LNCaP clone FGC (cell line): Measurements from ENCODE around the gene DAPK1.

ENCODE experiments used
- DNase-seq: peaks from one replicate; pipeline ENCODE4 v3.0.0-alpha.2; 2011; ENCODE audit warnings: low read depth
- H3K4me3 ChIP-seq: 2 replicates; pipeline ENCODE4 v1.5.1; 2011; ENCODE audit warnings: mild to moderate bottlenecking, low read depth, low read length, control low read depth
- CTCF ChIP-seq: IDR thresholded peaks from 2 replicates; pipeline ENCODE4 v1.5.1; 2012; ENCODE audit warnings: mild to moderate bottlenecking; ENCODE audit not compliant: control insufficient read depth, insufficient read depth; ENCODE audit errors: extremely low read depth

The DAPK1 gene

DNA sequence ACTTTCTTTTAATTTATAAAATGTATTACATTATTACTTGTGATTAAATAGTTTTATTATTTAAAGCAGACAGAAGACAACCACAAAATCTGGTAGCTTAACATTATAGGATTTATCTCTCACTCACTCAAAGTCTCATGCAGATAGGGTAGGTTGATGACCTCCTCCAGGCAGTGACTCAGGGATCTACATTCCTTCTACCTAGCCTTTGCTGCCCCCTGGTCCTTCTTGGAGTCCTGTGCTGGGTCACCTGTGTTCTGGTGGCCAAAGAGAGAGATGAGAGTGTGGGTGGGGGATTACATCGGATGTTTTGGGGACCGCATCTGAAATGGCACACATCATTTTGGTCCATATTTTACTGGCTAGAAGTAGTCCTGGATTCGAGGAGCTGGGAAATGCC, 132.6 kb downstream of the DAPK1 start:
- TF ChIP-seq CTCF: no peak
- no peak for DNase-seq
- no peak overlapping the region for H3K4me3 ChIP-seq

GRCh38 chr9:87630846-87631245, 133.2 kb downstream of the DAPK1 start:
- no peak for TF ChIP-seq CTCF
- no peak for DNase-seq
- no peak overlapping the region for H3K4me3 ChIP-seq

DNA sequence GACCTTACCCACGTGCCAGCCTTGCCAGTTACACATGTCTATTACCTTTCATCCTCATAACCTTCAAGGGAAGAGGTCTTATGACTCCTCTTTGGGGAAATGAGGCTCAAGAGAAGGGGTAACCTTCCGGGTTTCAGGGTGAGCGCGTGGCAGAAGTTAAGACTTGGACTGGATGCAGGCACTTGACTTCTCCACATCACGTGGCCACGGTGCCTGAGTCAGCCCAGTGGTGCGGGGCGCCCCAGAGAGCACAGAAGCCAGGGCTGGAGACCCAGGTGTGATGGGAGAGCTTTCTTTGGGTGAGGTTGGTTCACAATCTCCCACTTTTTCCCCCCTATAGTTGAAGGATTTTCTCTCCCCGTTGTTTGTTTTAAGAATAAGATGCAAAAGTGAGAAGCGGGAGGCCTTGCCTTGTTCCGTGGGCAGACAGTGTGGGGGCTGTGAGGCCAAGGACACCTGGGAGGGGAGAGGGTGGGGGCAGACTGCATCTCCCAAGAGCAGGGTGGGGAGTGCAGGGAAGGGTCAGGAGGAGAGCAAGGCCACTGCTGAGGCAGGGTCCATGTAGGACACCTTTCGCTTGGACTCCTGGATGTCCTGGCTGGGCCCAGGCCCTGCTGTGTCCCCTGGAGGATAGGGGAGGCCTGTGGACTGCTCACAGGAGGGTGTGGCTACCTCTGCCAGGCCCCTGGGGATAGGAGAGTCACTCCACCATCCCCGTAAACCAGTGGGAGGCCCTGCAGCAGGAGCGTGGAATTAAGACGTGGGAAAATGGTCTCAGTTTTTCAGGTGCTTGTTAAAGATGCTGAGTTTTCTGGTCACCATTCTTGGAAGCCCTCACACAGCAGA, 138.2 kb downstream of the DAPK1 start:
- DNase-seq: no peak
- TF ChIP-seq CTCF: no peak

GRCh38 chr9:87638292-87638691, 140.6 kb downstream of the DAPK1 start:
- H3K4me3 ChIP-seq: no peak overlapping the region
- TF ChIP-seq CTCF: no peak
- no peak for DNase-seq

More for the DNA sequence above, 138.2 kb downstream of the DAPK1 start:
- H3K4me3 ChIP-seq: no peak overlapping the region

GRCh38 chr9:87639949-87640348, 142.3 kb downstream of the DAPK1 start:
- no peak for TF ChIP-seq CTCF
- DNase-seq: no peak
- no peak overlapping the region for H3K4me3 ChIP-seq

- TF ChIP-seq CTCF: no peak
- DNase-seq: peak; percentile 23
- H3K4me3 ChIP-seq: no peak overlapping the region
Observed at GRCh38 chr9:87640385-87640795, 142.7 kb downstream of the DAPK1 start.

DNA sequence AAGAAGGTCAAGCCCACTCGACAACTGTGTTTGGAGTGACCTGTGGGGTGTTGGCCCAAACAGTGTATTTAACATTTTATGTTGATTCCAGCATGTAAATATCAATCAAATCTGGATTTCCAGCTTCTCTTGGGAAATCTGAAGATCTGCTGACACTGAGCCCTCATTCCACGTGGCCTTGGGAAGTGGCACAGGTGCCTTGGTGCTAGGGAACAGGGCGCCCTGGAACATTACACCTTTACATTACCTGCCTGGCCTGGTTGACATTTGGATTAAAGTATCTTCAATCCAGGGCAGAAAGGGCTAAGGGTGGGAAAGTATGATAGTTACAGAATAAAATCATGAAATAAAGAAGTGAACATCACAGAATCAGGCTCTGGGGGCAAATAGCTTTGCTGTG, 143.4 kb downstream of the DAPK1 start:
- TF ChIP-seq CTCF: no peak
- no peak overlapping the region for H3K4me3 ChIP-seq
- DNase-seq: no peak
